ACC112 (cell line): ENCODE measurements around the gene MOSPD2.

Source experiments
- H2AFZ ChIP-seq: fragments of 200-600 bp; sonication (generic); one replicate; pipeline ENCODE4 v1.6.0; 2017; ENCODE audit warnings: antibody characterized with exemption, low read length; ENCODE audit not compliant: unreplicated experiment
- H3K27ac ChIP-seq: fragments of 200-600 bp; sonication (generic); 2 replicates; pipeline ENCODE4 v1.5.1; 2014; ENCODE audit warnings: low read depth, mild to moderate bottlenecking, antibody characterized with exemption, low read length, moderate library complexity
- H3K27me3 ChIP-seq: fragments of 200-600 bp; sonication (generic); 2 replicates; pipeline ENCODE4 v1.6.1; 2014; ENCODE audit warnings: mild to moderate bottlenecking, antibody characterized with exemption, low read length, moderate library complexity, mixed read lengths; ENCODE audit not compliant: insufficient read depth
- H3K36me3 ChIP-seq: fragments of 200-600 bp; sonication (generic); 2 replicates; pipeline ENCODE4 v1.6.1; 2016; ENCODE audit warnings: mild to moderate bottlenecking, antibody characterized with exemption, low read length, moderate library complexity, mixed read lengths; ENCODE audit not compliant: insufficient read depth
- H3K4me1 ChIP-seq: fragments of 200-600 bp; sonication (generic); one replicate; pipeline ENCODE4 v1.6.1; 2016; ENCODE audit warnings: low read length, mixed read lengths; ENCODE audit not compliant: insufficient read depth, unreplicated experiment, control insufficient read depth
- H3K4me3 ChIP-seq: fragments of 200-600 bp; sonication (generic); 2 replicates; pipeline ENCODE4 v1.5.1; 2014; ENCODE audit warnings: mild to moderate bottlenecking, low read depth, low read length
- H3K79me2 ChIP-seq: fragments of 200-600 bp; sonication (generic); one replicate; pipeline ENCODE4 v1.6.0; 2016; ENCODE audit warnings: low read length; ENCODE audit not compliant: control insufficient read depth, unreplicated experiment, insufficient read depth

MOSPD2 gene

DNA sequence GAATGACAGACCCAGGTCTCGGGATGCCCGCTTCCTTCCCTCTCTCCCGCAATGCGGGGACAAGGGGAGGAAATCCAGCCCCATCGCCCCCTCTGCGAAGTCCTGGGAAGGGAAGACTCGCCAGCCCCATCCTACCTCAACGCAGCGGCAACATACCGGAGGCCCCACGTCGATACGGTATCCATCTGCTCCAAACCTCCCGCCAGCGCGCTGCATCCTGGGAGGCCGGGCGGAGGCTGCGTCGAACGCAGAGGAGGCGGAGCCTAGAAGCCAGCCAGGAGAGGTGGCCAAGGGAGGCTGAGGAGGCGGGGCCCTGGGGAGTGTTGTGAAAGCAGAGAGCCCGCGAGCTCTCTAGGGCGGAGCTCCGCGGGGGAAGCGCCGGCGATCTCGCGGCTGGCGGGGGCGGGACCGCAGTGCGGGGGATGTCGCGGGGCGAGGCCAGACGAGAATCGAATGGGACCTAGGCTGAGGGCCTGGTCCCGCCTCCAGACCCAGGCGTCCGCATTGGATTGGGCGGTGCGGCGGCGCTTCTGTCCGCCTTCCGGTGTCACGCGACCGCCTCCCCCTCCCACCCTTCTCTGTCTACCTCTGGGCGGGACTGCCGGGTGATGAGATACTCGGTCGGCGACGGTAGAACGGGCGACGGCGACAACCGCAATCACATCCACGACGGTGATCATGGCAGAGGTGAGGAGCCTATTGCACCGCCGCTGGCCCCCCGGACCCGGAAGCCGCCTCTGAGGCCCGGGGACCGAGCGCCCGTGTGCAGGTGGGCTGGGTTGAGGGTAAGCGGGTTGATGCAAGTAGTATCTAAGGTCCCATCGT is at the start of gene MOSPD2, which contains the start of gene FANCB:
TSS of gene MOSPD2 (plus strand) at position 571 of the 825 bp plus-strand sequence. CDS start at position 679, 108 bp downstream.
TSS of gene FANCB (minus strand) at position 219 of the 825 bp plus-strand sequence. CDS start 7,559 bp downstream, outside the sequence.
- peaks cover 21% of the 10 kb centered on the region for H3K36me3 ChIP-seq
- no peaks in the 10 kb centered on the region for H3K27me3 ChIP-seq
- H3K27ac ChIP-seq: peak within 1 kb of the TSS; percentile 61
- peaks cover 52% of the 10 kb centered on the region for H3K79me2 ChIP-seq
- peak within 1 kb of the TSS; percentile 99 for H3K4me3 ChIP-seq
- peak within 1 kb of the TSS; percentile 97 for H2AFZ ChIP-seq
- peaks cover 23% of the 10 kb centered on the region for H3K4me1 ChIP-seq

DNA sequence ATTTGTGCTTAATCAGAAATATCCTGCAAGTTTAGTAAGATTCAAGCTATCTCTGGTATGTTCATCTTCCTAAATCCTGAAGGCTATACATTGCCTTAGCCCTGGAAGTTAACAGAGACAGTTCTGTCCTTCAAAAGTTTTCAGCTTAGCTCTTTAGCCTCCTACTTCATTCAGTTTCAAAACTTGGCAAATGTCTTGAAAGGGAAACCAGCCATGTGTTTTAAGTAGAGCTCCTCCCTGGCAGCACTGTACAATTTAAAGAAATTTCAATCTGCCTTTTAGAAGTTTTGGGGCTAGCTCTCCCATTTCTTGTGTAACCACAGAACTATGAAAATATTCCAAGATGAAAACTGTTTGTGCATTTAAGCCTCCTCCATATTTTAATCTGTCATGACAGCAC is 47.4 kb upstream of the MOSPD2 start:
- H3K27me3 ChIP-seq: no peaks in the 10 kb centered on the region
- no peaks in the 10 kb centered on the region for H3K36me3 ChIP-seq
- H3K4me1 ChIP-seq: no peaks in the 10 kb centered on the region
- no peak overlapping the region for H3K27ac ChIP-seq
- H2AFZ ChIP-seq: no peak overlapping the region
- no peaks in the 10 kb centered on the region for H3K79me2 ChIP-seq
- no peak overlapping the region for H3K4me3 ChIP-seq

DNA sequence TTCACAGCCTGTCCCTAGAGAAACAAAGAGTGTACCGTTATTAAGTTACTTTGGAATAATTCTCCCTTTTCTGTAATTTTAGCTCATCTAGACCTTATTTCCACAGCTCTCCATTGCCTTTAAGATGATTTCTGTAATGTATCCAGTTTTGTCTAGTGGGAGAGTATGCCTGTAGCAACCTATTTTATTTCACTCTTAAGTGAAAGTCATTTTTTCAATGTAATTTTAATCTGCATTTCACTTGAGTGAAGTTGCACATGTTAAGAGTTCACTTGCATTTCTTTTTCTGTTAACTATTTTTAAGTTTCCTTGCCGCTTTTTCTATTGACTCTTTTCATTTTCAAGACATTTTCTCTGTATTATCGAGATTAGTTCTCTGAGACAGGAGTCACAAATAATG is 46.9 kb upstream of the MOSPD2 start:
- no peak overlapping the region for H3K27ac ChIP-seq
- no peak overlapping the region for H2AFZ ChIP-seq
- H3K36me3 ChIP-seq: no peaks in the 10 kb centered on the region
- H3K4me3 ChIP-seq: no peak overlapping the region
- H3K27me3 ChIP-seq: no peaks in the 10 kb centered on the region
- H3K79me2 ChIP-seq: no peaks in the 10 kb centered on the region
- no peaks in the 10 kb centered on the region for H3K4me1 ChIP-seq

DNA sequence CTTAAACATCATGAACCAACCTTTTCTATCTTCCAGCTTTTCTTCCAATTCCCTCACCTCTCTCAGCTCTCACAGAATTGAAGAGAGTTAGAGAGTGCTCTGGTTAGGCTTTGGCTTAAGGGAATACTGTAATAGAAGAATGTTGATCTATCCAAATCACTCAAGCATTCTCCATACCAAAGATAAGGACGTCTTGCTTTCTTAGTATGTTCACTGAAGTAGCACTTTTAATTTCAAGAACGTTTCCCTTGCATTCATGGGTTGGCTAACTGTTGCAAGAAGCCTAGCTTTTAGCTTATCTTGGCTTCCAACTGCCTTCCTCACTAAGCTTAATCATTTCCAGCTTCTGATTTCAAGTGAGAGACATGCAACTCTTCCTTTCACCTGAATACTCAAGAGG is 43.6 kb upstream of the MOSPD2 start:
- Histone ChIP-seq H2AFZ (no peak overlapping the region), H3K4me1 (no peaks in the 10 kb centered on the region), H3K79me2 (no peaks in the 10 kb centered on the region), H3K4me3 (no peak overlapping the region), H3K36me3 (0 out of 2 replicates have a peak, but pooled peaks cover 3% of the 10 kb centered on the region), H3K27me3 (no peaks in the 10 kb centered on the region), H3K27ac (no peak overlapping the region)

DNA sequence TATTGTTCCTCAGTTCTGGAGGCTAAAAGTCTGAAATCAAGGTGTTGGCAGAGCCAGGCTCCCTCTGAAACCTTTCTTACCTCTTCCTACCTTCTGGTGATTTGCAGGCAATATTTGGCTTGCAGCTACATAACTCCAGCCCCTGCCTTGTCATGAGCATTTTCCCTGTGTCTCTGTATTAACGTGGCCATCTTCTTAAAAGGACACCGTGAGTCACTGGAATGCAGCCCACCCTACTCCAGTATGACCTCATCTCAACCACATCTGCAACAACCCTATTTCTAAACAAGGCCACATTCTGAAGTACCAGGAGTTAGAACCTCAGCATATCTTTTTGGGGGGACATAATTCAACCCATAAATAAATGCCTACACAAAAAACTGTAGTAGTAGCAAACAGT is 41.1 kb upstream of the MOSPD2 start:
- Histone ChIP-seq H3K27me3 (no peaks in the 10 kb centered on the region), H3K27ac (no peak overlapping the region), H2AFZ (no peak overlapping the region)

DNA sequence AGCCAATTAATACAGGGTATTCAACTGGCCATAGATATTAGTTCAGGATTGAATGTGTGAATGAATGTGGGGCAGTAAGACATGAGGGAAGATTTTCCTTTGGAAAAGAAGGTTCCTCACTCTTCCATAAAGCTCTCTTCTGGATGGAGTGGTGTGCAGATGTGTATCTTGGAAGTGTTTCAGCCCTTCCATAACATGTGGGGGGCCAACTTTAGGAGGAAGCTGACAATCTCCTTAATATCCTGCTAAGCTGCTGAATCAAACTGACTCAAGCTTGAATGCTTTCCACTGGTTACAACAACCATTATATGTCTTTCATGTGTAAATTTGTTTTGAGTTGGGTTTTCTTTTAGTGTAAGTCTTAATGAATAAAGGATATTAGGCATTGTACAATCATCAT is 40.6 kb upstream of the MOSPD2 start:
- no peak overlapping the region for H2AFZ ChIP-seq
- no peaks in the 10 kb centered on the region for H3K79me2 ChIP-seq
- H3K27ac ChIP-seq: no peak overlapping the region

More for the DNA sequence above, 41.1 kb upstream of the MOSPD2 start:
- Histone ChIP-seq H3K4me3 (no peak overlapping the region), H3K4me1 (no peaks in the 10 kb centered on the region), H3K36me3 (peaks cover 20% of the 10 kb centered on the region), H3K79me2 (no peaks in the 10 kb centered on the region)

DNA sequence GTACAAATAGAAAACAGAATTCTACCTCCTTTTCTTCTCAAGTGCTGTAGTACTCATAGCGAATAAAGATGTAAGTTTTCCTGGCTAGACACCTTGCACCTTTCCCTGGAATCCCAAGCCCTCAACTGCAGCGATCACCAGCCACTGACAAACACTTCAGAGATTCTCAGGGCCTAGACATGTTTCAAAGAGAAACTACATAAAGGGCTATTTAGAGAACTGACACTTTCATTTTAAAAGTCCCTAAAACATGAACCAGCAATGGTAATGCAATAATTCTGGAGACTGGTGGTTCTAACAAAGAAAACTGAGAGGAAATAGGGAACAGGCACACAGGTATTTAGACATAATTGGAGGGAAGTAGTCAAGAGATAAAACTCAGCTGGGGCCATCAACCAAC is 36.1 kb upstream of the MOSPD2 start:
- Histone ChIP-seq H3K36me3 (peaks cover 21% of the 10 kb centered on the region), H3K4me1 (no peaks in the 10 kb centered on the region), H3K4me3 (no peak overlapping the region), H3K79me2 (no peaks in the 10 kb centered on the region), H3K27me3 (no peaks in the 10 kb centered on the region), H2AFZ (no peak overlapping the region), H3K27ac (no peak overlapping the region)

More for the DNA sequence above, 40.6 kb upstream of the MOSPD2 start:
- peaks cover 21% of the 10 kb centered on the region for H3K36me3 ChIP-seq
- no peaks in the 10 kb centered on the region for H3K27me3 ChIP-seq
- no peaks in the 10 kb centered on the region for H3K4me1 ChIP-seq
- no peak overlapping the region for H3K4me3 ChIP-seq

DNA sequence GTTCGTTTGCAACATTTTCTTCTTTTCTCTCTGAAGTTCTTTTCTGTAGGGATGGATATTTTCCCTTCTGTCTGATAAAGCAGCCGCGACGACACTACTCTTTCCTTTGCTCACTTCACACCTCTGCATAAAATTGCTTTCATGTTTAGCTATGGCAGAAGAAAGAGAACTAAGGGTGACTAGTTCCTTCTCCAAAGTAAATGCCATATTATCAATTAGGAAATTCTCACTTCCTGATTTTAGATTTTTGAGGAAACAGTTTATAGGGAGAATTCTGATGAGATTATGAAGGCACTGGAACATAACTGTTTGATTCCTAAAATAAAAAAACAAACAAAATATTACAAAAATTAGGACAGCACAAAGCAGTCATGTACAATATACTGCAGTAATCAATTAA is 29.6 kb upstream of the MOSPD2 start:
- H3K36me3 ChIP-seq: peaks cover 4% of the 10 kb centered on the region
- H3K27me3 ChIP-seq: no peaks in the 10 kb centered on the region
- H3K4me3 ChIP-seq: no peak overlapping the region
- no peaks in the 10 kb centered on the region for H3K4me1 ChIP-seq
- no peaks in the 10 kb centered on the region for H3K79me2 ChIP-seq
- no peak overlapping the region for H2AFZ ChIP-seq
- H3K27ac ChIP-seq: no peak overlapping the region

DNA sequence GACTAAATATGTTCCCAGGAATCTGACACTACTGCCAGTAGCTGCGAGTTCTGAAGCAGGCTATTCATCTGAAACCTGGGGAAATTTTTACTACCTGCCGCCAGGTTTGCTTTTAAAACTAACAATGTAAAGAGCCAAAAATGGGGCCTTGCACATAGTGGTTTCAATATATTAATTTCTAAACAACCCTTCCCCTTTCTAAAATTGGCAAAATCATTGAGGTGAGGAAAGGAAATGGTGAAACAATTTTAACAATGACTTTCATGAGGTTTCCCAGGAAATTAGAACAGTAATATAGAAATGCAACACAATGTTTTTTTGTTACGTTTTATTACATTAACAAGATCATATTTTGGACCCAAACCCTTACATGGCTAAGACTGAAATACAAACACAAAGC is 21.7 kb upstream of the MOSPD2 start:
- Histone ChIP-seq H3K79me2 (no peaks in the 10 kb centered on the region), H3K27me3 (no peaks in the 10 kb centered on the region), H3K27ac (no peak overlapping the region), H3K4me1 (no peaks in the 10 kb centered on the region), H3K4me3 (no peak overlapping the region), H3K36me3 (peaks cover 12% of the 10 kb centered on the region), H2AFZ (no peak overlapping the region)

DNA sequence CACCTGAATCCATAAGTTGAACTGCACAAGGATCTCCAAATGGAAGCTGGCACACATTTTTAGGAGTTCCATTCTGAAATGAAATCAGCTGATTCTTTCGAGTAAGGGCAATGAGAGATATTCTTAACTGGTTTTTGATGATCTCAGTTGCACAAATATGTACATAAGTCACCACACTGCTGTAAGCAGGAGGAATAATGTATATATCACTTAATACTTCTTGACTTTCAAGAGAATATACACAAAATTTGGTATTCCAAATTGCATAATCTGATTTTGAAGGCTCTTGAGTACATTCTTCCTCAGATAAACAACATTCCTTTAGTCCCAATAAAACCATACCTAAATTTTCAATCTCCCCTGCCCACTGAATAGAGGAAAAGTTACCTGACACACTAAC is 8.6 kb upstream of the MOSPD2 start:
- Histone ChIP-seq H3K36me3 (peaks cover 25% of the 10 kb centered on the region), H3K79me2 (peaks cover 29% of the 10 kb centered on the region)

DNA sequence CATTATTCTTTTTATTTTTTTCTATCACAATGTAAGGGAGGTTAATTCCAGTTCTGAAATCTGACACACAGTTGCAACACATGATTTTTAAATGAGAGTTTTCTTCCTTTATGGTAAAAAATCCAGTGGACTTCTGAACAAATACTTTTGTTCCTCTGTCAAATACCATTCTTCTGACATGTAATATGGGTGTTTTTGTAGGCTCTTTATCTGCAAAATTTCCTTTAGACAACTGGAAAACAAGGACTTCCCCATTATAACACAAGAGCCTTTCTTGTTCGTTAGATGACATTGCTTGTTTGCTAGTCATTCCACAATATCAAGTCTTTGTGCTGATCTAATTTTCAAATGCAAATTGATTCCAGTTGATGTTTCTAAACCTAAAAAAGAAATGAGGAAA is 8.0 kb upstream of the MOSPD2 start:
- Histone ChIP-seq H3K27ac (peak overlapping the region; percentile 73), H2AFZ (no peak overlapping the region), H3K36me3 (peaks cover 26% of the 10 kb centered on the region), H3K4me1 (peaks cover 21% of the 10 kb centered on the region), H3K79me2 (peaks cover 33% of the 10 kb centered on the region), H3K4me3 (peak overlapping the region; percentile 44; the same call in 1 of the 2 replicates), H3K27me3 (no peaks in the 10 kb centered on the region)

More for the DNA sequence above, 8.6 kb upstream of the MOSPD2 start:
- Histone ChIP-seq H3K4me3 (peak overlapping the region; percentile 45; the same call in 1 of the 2 replicates), H3K27me3 (no peaks in the 10 kb centered on the region), H3K4me1 (peaks cover 21% of the 10 kb centered on the region), H3K27ac (peak overlapping the region; percentile 73), H2AFZ (peak overlapping the region; percentile 14)
